Heart left ventricle (tissue), 13 donors: ENCODE measurements around the gene GALNT18.

Experiments used
- CTCF ChIP-seq, 12 donors: fragments of 200-600 bp; sonication (generic) in 4 of 12; IDR thresholded peaks; one replicate each; pipeline versions ENCODE4 v1.5.0 to v1.8.0; 2018 to 2022; ENCODE audit warnings: antibody characterized with exemption in 12 of 12, mild to moderate bottlenecking in 5 of 12
- POLR2A ChIP-seq, 2 donors: fragments of 450-650 bp; IDR thresholded peaks; one replicate each; pipeline ENCODE4 v1.6.1; 2017; ENCODE audit warnings: antibody characterized with exemption in 2 of 2, mild to moderate bottlenecking in 2 of 2, moderate library complexity in 2 of 2
- donor health status: ischemic (EF 13 %, LVEDD 7.1; RV severe dilation, severe dysfunction).
- donor health status: DM: no; HTN: yes; CAD: no.
- donor health status: DM: no; HTN: no; CAD: no.
- donor health status: ischemic (EF 25% LVEDD 6.9; RV normal size, moderate dysfunction).
- donor health status: ischemic (EF 25% LVEDD 5.7; RV mildly dilated, moderate dysfunction).
- donor health status: ischemic (EF 35%, LVEDD 5.7; RV mildly dilated, moderate dysfunction).
- donor health status: nonischemic (EF 11% LVEDD 7.7; RV severe dilation, severe dysfunction).
- donor health status: DM: yes; HTN: yes; CAD: no.
- donor health status: PGD.
- donor health status: ischemic (EF 29% LVEDD 5.4; RV normal size, mild dysfunction).
- donor health status: nonischemic (EF 23%, LVEDD 6.1; RV moderate dilation, normal function).

GRCh38 chr11:11454671-11455223, 167.1 kb downstream of the GALNT18 start:
- TF ChIP-seq POLR2A (IDR thresholded peaks at IDR 0.05) (no peak), CTCF (IDR thresholded peaks at IDR 0.05) (no peak)
